Measurements from ENCODE around the gene SLC7A1.

- TF ChIP-seq, protein P1, sequence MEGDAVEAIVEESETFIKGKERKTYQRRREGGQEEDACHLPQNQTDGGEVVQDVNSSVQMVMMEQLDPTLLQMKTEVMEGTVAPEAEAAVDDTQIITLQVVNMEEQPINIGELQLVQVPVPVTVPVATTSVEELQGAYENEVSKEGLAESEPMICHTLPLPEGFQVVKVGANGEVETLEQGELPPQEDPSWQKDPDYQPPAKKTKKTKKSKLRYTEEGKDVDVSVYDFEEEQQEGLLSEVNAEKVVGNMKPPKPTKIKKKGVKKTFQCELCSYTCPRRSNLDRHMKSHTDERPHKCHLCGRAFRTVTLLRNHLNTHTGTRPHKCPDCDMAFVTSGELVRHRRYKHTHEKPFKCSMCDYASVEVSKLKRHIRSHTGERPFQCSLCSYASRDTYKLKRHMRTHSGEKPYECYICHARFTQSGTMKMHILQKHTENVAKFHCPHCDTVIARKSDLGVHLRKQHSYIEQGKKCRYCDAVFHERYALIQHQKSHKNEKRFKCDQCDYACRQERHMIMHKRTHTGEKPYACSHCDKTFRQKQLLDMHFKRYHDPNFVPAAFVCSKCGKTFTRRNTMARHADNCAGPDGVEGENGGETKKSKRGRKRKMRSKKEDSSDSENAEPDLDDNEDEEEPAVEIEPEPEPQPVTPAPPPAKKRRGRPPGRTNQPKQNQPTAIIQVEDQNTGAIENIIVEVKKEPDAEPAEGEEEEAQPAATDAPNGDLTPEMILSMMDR (IDR thresholded peaks at IDR 0.05), result no peak
- TF ChIP-seq POLR2A (IDR thresholded peaks at IDR 0.05) (no peak), EP300 (IDR thresholded peaks at IDR 0.05) (no peak)
Observed at GRCh38 chr13:29576581-29576980, 18.9 kb downstream of the SLC7A1 start.

Data from sigmoid colon (tissue), 4 donors.